SK-N-SH treated with all-trans-retinoic acid at 6 μM for 48 hours (cell line): ENCODE data around the gene EEF1AKMT4.

Source experiments
- ATAC-seq: fragments of 200-7000 bp; cut with Tn5 transposase; 3 replicates; pipeline ENCODE4 v1.9.1; 2020; ENCODE audit warnings: mild to moderate bottlenecking, moderate library complexity
- ARNTL ChIP-seq: fragments of 450-650 bp; formaldehyde crosslinking; IDR thresholded peaks from 2 replicates; pipeline ENCODE4 v1.5.0; 2020; ENCODE audit warnings: low read depth, mild to moderate bottlenecking, moderate library complexity, borderline replicate concordance
- CREB5 ChIP-seq: fragments of 250-450 bp; sonication (Bioruptor Pico); IDR thresholded peaks from 2 replicates; pipeline ENCODE4 v1.5.1; 2020; ENCODE audit warnings: low read depth, mild to moderate bottlenecking, moderate library complexity
- CSDC2 ChIP-seq: fragments of 250-450 bp; sonication (Bioruptor Pico); IDR thresholded peaks from 2 replicates; pipeline ENCODE4 v1.5.0; 2020; ENCODE audit warnings: mild to moderate bottlenecking, moderate library complexity
- CSRNP3 ChIP-seq: fragments of 250-450 bp; sonication (Bioruptor Pico); IDR thresholded peaks from 2 replicates; pipeline ENCODE4 v1.5.1; 2021; ENCODE audit warnings: mild to moderate bottlenecking, moderate library complexity
- ESRRG ChIP-seq: fragments of 250-450 bp; sonication (Bioruptor Pico); IDR thresholded peaks from 2 replicates; pipeline ENCODE4 v1.6.1; 2021; ENCODE audit warnings: mild to moderate bottlenecking
- GLIS3 ChIP-seq: fragments of 250-450 bp; sonication (Bioruptor Pico); IDR thresholded peaks from 2 replicates; pipeline ENCODE4 v1.5.0; 2020; ENCODE audit warnings: mild to moderate bottlenecking, moderate library complexity
- ISL1 ChIP-seq: fragments of 250-450 bp; sonication (Bioruptor Pico); IDR thresholded peaks from 2 replicates; pipeline ENCODE4 v2.1.2; 2022; ENCODE audit warnings: mild to moderate bottlenecking, moderate library complexity
- OSR1 ChIP-seq: fragments of 250-450 bp; sonication (Bioruptor Pico); IDR thresholded peaks from 2 replicates; pipeline ENCODE4 v1.8.0; 2022; ENCODE audit warnings: moderate library complexity, mild to moderate bottlenecking, inconsistent platforms
- PATZ1 ChIP-seq: fragments of 250-450 bp; sonication (Bioruptor Pico); IDR thresholded peaks from 2 replicates; pipeline ENCODE4 v1.8.0; 2020; ENCODE audit warnings: mild to moderate bottlenecking, moderate library complexity, borderline replicate concordance
- POU6F1 ChIP-seq: fragments of 250-450 bp; sonication (Bioruptor Pico); IDR thresholded peaks from 2 replicates; pipeline ENCODE4 v1.8.0; 2021; ENCODE audit warnings: low read depth, mild to moderate bottlenecking, moderate library complexity, borderline replicate concordance
- PPARA ChIP-seq: fragments of 250-450 bp; sonication (Bioruptor Pico); IDR thresholded peaks from 2 replicates; pipeline ENCODE4 v1.5.0; 2020; ENCODE audit warnings: mild to moderate bottlenecking, borderline replicate concordance
- RARB ChIP-seq: fragments of 250-450 bp; sonication (Bioruptor Pico); IDR thresholded peaks from 2 replicates; pipeline ENCODE4 v1.8.0; 2021; ENCODE audit warnings: mild to moderate bottlenecking, moderate library complexity
- SNAI2 ChIP-seq: fragments of 250-450 bp; sonication (Bioruptor Pico); IDR thresholded peaks from 2 replicates; pipeline ENCODE4 v1.5.0; 2020; ENCODE audit warnings: mild to moderate bottlenecking, moderate library complexity
- TCF4 ChIP-seq: fragments of 250-450 bp; sonication (Bioruptor Pico); IDR thresholded peaks from 2 replicates; pipeline ENCODE4 v1.8.0; 2021; ENCODE audit warnings: mild to moderate bottlenecking, moderate library complexity, borderline replicate concordance
- TOX ChIP-seq: fragments of 250-450 bp; sonication (Bioruptor Pico); IDR thresholded peaks from 2 replicates; pipeline ENCODE4 v1.8.0; 2021; ENCODE audit warnings: mild to moderate bottlenecking, moderate library complexity, borderline replicate concordance
- TSHZ2 ChIP-seq: fragments of 250-450 bp; sonication (Bioruptor Pico); IDR thresholded peaks from 2 replicates; pipeline ENCODE4 v1.5.0; 2020; ENCODE audit warnings: mild to moderate bottlenecking, moderate library complexity
- ZC3H10 ChIP-seq: fragments of 250-450 bp; sonication (Bioruptor Pico); IDR thresholded peaks from 2 replicates; pipeline ENCODE4 v1.5.1; 2021; ENCODE audit warnings: mild to moderate bottlenecking, moderate library complexity
- ZFP3 ChIP-seq: fragments of 250-450 bp; sonication (Bioruptor Pico); IDR thresholded peaks from 2 replicates; pipeline ENCODE4 v1.5.0; 2020; ENCODE audit warnings: mild to moderate bottlenecking, moderate library complexity
- ZFP30 ChIP-seq: fragments of 450-650 bp; formaldehyde crosslinking; IDR thresholded peaks from 2 replicates; pipeline ENCODE4 v1.5.0; 2022; ENCODE audit warnings: mild to moderate bottlenecking, moderate library complexity
- ZNF565 ChIP-seq: fragments of 450-650 bp; formaldehyde crosslinking; conservative IDR thresholded peaks from 2 replicates; pipeline ENCODE4 v1.5.0; 2020; ENCODE audit warnings: low read depth, mild to moderate bottlenecking, moderate library complexity
- ZNF70 ChIP-seq: fragments of 450-650 bp; formaldehyde crosslinking; IDR thresholded peaks from 2 replicates; pipeline ENCODE4 v1.5.0; 2020; ENCODE audit warnings: mild to moderate bottlenecking, moderate library complexity
- ZNF8 ChIP-seq: fragments of 450-650 bp; formaldehyde crosslinking; IDR thresholded peaks from 2 replicates; pipeline ENCODE4 v1.5.0; 2020; ENCODE audit warnings: mild to moderate bottlenecking, moderate library complexity

EEF1AKMT4 gene

GRCh38 chr3:184235381-184236032 lies 14.0 kb upstream of the EEF1AKMT4 start:
- TF ChIP-seq GLIS3, result no peak
- TF ChIP-seq SNAI2 (CRISPR knock-in tag), result no peak
- no peak for TF ChIP-seq ZNF565 (CRISPR knock-in tag)
- no peak for TF ChIP-seq ISL1
- no peak for TF ChIP-seq CSDC2 (CRISPR knock-in tag)
- TF ChIP-seq ZFP30 (CRISPR knock-in tag), result no peak
- TF ChIP-seq ESRRG (CRISPR knock-in tag), result no peak
- TF ChIP-seq OSR1 (CRISPR knock-in tag), result no peak
- TF ChIP-seq ZNF8 (CRISPR knock-in tag), result no peak
- no peak for TF ChIP-seq ARNTL (CRISPR knock-in tag)
- TF ChIP-seq RARB (CRISPR knock-in tag), result no peak
- TF ChIP-seq ZC3H10, result no peak
- no peak for TF ChIP-seq POU6F1 (CRISPR knock-in tag)
- no peak for TF ChIP-seq ZFP3 (CRISPR knock-in tag)
- TF ChIP-seq TSHZ2 (CRISPR knock-in tag), result no peak
- TF ChIP-seq TCF4, result no peak
- TF ChIP-seq PPARA, result no peak
- no peak for TF ChIP-seq ZNF70 (CRISPR knock-in tag)
- ATAC-seq, result no peak

- no peak for TF ChIP-seq CSDC2 (CRISPR knock-in tag)
- no peak for TF ChIP-seq CREB5
- no peak for TF ChIP-seq TSHZ2 (CRISPR knock-in tag)
- no peak for TF ChIP-seq CSRNP3
- TF ChIP-seq RARB (CRISPR knock-in tag), result no peak
- no peak for TF ChIP-seq ZFP30 (CRISPR knock-in tag)
- TF ChIP-seq OSR1 (CRISPR knock-in tag), result no peak
- no peak for TF ChIP-seq ESRRG (CRISPR knock-in tag)
- no peak for TF ChIP-seq TCF4
- TF ChIP-seq POU6F1 (CRISPR knock-in tag), result no peak
- no peak for TF ChIP-seq TOX (CRISPR knock-in tag)
- TF ChIP-seq PATZ1 (CRISPR knock-in tag), result no peak
- ATAC-seq, result no peak
Measured at GRCh38 chr3:184236033-184236410, 13.4 kb upstream of the EEF1AKMT4 start.
